CD4-positive, alpha-beta T cell (primary cell): Measurements from ENCODE around the gene AQP9. TPM values are rescaled to one million over a fixed set of nuclear protein-coding genes. Genes with fewer than 3 reads are reported as not detected.

Experiments
- ATAC-seq: fragments of 200-7000 bp; cut with Tn5 transposase; one replicate; pipeline ENCODE4 v1.10.0; 2022; ENCODE audit warnings: mild to moderate bottlenecking; ENCODE audit not compliant: poor library complexity
- CTCF ChIA-PET: fragments of 350-600 bp; sonication (Branson Sonifier 250); formaldehyde crosslinking; loops from one replicate; lab custom pipeline; 2021; ENCODE audit warnings: antibody characterized with exemption, inconsistent platforms; lab: Charles Lee
- POLR2A ChIA-PET: fragments of 350-600 bp; sonication (Branson Sonifier 250); formaldehyde crosslinking; loops from one replicate; lab custom pipeline; 2021; ENCODE audit warnings: antibody characterized with exemption, inconsistent platforms; lab: Charles Lee
- DNase-seq, 14 experiments: peaks; one replicate each; pipeline ENCODE4 v3.0.0-alpha.2; 2013 to 2020; ENCODE audit warnings: mixed read lengths in 2 of 14
- H3K27ac ChIP-seq, 2 donors: one replicate each; pipeline versions ENCODE4 v1.5.1 to v1.7.0; 2013; ENCODE audit warnings: low read length in 2 of 2, low read depth in 1 of 2, mild to moderate bottlenecking in 1 of 2
- H3K27me3 ChIP-seq, 2 experiments: 1 replicate in 1 of 2; 2 replicates in 1 of 2; pipeline versions ENCODE4 v1.6.1 to v1.7.0; 2013; ENCODE audit warnings: low read length in 2 of 2, control low read depth in 1 of 2, mild to moderate bottlenecking in 1 of 2, moderate library complexity in 1 of 2; ENCODE audit not compliant: insufficient read depth in 2 of 2, control insufficient read depth in 1 of 2
- H3K36me3 ChIP-seq: one replicate; pipeline ENCODE4 v1.6.1; 2013; ENCODE audit warnings: low read length, control low read depth; ENCODE audit not compliant: insufficient read depth
- H3K4me1 ChIP-seq: one replicate; pipeline ENCODE4 v1.6.1; 2013; ENCODE audit warnings: low read length, control low read depth; ENCODE audit not compliant: insufficient read depth
- H3K4me3 ChIP-seq: one replicate; pipeline ENCODE4 v1.5.1; 2013; ENCODE audit warnings: mild to moderate bottlenecking, low read length, moderate library complexity
- H3K9me3 ChIP-seq, 2 experiments: 1 replicate in 1 of 2; 2 replicates in 1 of 2; pipeline versions ENCODE4 v1.6.1 to v1.7.0; 2013; ENCODE audit warnings: low read length in 2 of 2, mild to moderate bottlenecking in 2 of 2, control low read depth in 1 of 2, moderate library complexity in 1 of 2; ENCODE audit not compliant: control insufficient read depth in 1 of 2, insufficient read depth in 1 of 2
- H3K27ac Mint-ChIP-seq: one replicate; pipeline ENCODE4 v1.8.0; 2020; ENCODE audit warnings: mixed read lengths
- H3K27me3 Mint-ChIP-seq: one replicate; pipeline ENCODE4 v1.8.0; 2021; ENCODE audit warnings: mixed read lengths
- H3K36me3 Mint-ChIP-seq: one replicate; pipeline ENCODE4 v1.8.0; 2021; ENCODE audit warnings: low read depth, mixed read lengths
- H3K4me1 Mint-ChIP-seq: one replicate; pipeline ENCODE4 v1.8.0; 2021; ENCODE audit warnings: low read depth, mixed read lengths
- H3K4me3 Mint-ChIP-seq: one replicate; pipeline ENCODE4 v1.8.0; 2020; ENCODE audit warnings: mild to moderate bottlenecking, mixed read lengths
- H3K9me3 Mint-ChIP-seq: one replicate; pipeline ENCODE4 v1.8.0; 2020; ENCODE audit warnings: mixed read lengths
- intact Hi-C, 2 experiments: fragments of 100-400 bp; cut with DNase I in 1 of 2; cut with micrococcal nuclease in 1 of 2; formaldehyde crosslinking; loops; one replicate each; pipeline versions ENCODE4 v1.15.1 to v1.9.0; 2023 to 2025; cut with DNase I, micrococcal nuclease
- total RNA-seq, 174 experiments: library from RNA in 2 of 174; stranded (reverse) in 2 of 174; gene quantifications; one replicate each; pipeline ENCODE4 v1.2.3 and lab custom pipeline; 2021 to 2026
- TF ChIP-seq, protein P1 (sequence below): fragments of 200-600 bp; IDR thresholded peaks from one replicate; pipeline ENCODE4 v1.8.0; 2022; ENCODE audit warnings: antibody characterized with exemption, mild to moderate bottlenecking

Gene AQP9
- total RNA-seq, 2 experiments from 2014 or later: 0.31 to 0.55 TPM

DNA sequence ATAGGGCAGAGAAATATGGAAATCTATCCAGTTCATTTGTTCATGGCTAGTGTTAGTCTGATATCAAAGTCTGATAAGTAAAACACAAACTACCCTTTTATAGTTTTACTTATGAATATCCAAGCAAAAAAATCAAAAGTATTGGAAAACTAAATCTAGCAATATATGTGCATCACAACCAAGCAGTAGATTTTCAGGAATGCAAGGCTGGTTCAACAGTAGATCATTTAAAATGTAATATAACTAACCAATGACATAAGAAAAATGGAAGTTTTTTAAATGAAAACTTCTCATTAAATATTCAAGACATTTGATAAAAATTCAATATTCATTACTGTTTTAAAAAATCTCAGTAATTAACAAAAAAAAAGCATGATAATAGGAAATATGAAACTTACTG is 12.8 kb upstream of the AQP9 start:
- peaks cover 3 to 12% of the 10 kb centered on the region in 2 experiments for H3K9me3 ChIP-seq
- intact Hi-C loops: no loop called here
- H3K27ac ChIP-seq: no peak overlapping the region
- H3K36me3 ChIP-seq: no peaks in the 10 kb centered on the region
- DNase-seq (no peak), ATAC-seq (no peak)
- peaks cover 29% of the 10 kb centered on the region for H3K27me3 Mint-ChIP-seq
- TF ChIP-seq, protein P1, sequence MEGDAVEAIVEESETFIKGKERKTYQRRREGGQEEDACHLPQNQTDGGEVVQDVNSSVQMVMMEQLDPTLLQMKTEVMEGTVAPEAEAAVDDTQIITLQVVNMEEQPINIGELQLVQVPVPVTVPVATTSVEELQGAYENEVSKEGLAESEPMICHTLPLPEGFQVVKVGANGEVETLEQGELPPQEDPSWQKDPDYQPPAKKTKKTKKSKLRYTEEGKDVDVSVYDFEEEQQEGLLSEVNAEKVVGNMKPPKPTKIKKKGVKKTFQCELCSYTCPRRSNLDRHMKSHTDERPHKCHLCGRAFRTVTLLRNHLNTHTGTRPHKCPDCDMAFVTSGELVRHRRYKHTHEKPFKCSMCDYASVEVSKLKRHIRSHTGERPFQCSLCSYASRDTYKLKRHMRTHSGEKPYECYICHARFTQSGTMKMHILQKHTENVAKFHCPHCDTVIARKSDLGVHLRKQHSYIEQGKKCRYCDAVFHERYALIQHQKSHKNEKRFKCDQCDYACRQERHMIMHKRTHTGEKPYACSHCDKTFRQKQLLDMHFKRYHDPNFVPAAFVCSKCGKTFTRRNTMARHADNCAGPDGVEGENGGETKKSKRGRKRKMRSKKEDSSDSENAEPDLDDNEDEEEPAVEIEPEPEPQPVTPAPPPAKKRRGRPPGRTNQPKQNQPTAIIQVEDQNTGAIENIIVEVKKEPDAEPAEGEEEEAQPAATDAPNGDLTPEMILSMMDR: no peak
- POLR2A ChIA-PET: no interaction called here
- no peaks in the 10 kb centered on the region for H3K36me3 Mint-ChIP-seq
- H3K27ac Mint-ChIP-seq: no peak overlapping the region
- no peak overlapping the region for H3K4me3 Mint-ChIP-seq
- H3K27me3 ChIP-seq: peaks cover 7 to 13% of the 10 kb centered on the region in 2 experiments
- no peaks in the 10 kb centered on the region for H3K4me1 Mint-ChIP-seq
- no peak overlapping the region for H3K4me3 ChIP-seq
- CTCF ChIA-PET: no interaction called here
- H3K9me3 Mint-ChIP-seq: peaks cover 5% of the 10 kb centered on the region
- no peaks in the 10 kb centered on the region for H3K4me1 ChIP-seq

DNA sequence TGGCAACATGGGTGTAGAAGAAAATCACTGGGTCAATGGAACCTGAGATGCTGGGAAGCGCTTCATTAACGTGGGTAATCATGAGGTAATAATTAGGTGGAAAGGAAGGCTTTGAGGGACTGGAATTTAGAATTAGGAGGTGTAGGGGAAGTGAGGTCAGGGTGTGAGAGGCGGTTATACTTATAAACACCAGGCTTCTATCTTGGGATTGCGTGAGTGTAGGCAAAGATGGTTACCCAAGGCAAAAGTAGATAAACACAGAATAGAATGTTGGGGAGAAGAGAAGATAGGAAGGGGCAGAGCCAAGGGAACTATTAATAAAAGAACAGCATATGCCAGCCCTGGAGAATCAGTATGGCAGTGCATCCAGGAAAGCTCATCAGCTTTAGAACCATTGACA is 3.3 kb upstream of the AQP9 start:
- Mint-ChIP-seq H3K4me1 (no peaks in the 10 kb centered on the region), H3K27me3 (peaks cover 18% of the 10 kb centered on the region), H3K4me3 (no peak overlapping the region), H3K36me3 (no peaks in the 10 kb centered on the region), H3K9me3 (no peaks in the 10 kb centered on the region), H3K27ac (no peak overlapping the region)
- H3K9me3 ChIP-seq: no peaks in the 10 kb centered on the region
- DNase-seq: no peak
- no peaks in the 10 kb centered on the region for H3K36me3 ChIP-seq
- ChIA-PET POLR2A (no interaction called here), CTCF (no interaction called here)
- no peak overlapping the region for H3K27ac ChIP-seq
- H3K4me3 ChIP-seq: no peak overlapping the region
- peaks cover 4 to 6% of the 10 kb centered on the region in 2 experiments for H3K27me3 ChIP-seq
- intact Hi-C loops: no loop called here
- no peaks in the 10 kb centered on the region for H3K4me1 ChIP-seq
- TF ChIP-seq, protein P1: no peak
- ATAC-seq: no peak

DNA sequence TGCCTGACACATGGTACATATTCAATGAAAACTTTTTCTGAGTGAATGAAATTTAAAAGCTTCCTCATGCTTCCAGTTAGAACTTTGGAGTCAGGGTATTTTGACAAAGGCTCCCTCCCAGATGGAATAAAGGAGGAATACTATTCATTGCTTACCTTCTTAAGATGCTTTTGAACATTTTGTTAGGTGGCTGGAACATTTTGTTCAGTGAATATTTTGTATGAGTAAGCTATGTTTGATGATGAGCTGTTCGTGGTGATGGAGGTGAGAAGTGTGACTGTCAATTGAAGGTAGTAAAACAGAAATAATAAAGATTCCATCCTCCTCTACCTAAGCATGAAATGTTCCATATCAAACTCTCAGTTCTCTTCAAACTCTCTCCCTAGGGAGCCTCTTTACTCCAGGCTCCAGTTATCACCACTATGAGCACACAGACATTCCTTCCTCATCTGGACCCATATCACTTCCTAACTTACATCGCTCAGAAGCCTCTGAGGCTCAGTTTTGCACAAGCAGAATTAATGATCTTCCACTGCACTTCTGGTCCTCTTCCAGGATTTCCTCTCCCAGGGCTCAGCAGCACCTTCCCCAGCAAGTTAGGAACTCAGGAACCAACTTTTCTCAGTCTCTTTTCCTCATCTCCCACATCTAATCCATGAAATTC is 2.5 kb upstream of the AQP9 start:
- no peaks in the 10 kb centered on the region for H3K4me1 Mint-ChIP-seq

More for the DNA sequence above, 2.5 kb upstream of the AQP9 start:
- H3K27ac ChIP-seq: no peak overlapping the region
- no peaks in the 10 kb centered on the region for H3K4me1 ChIP-seq
- peaks cover 18% of the 10 kb centered on the region for H3K27me3 Mint-ChIP-seq
- no peak for DNase-seq
- ChIA-PET POLR2A (no interaction called here), CTCF (no interaction called here)
- no peaks in the 10 kb centered on the region for H3K9me3 Mint-ChIP-seq
- TF ChIP-seq, protein P1: no peak
- no peaks in the 10 kb centered on the region for H3K36me3 Mint-ChIP-seq
- no peak overlapping the region for H3K27ac Mint-ChIP-seq
- no peak overlapping the region for H3K4me3 ChIP-seq
- ATAC-seq: no peak
- H3K9me3 ChIP-seq: no peaks in the 10 kb centered on the region
- no peaks in the 10 kb centered on the region for H3K36me3 ChIP-seq
- intact Hi-C loops: no loop called here
- H3K27me3 ChIP-seq: peaks cover 4 to 6% of the 10 kb centered on the region in 2 experiments
- no peak overlapping the region for H3K4me3 Mint-ChIP-seq
